Measurements from ENCODE around the gene LIG4.
A peak's percentile ranks its signal among the peaks of the same experiment; 100 is the strongest.

Gene LIG4

GRCh38 chr13:108215436-108215835, at the start of gene LIG4:
TSS of gene LIG4 (minus strand) at chr13:108215536. CDS start at chr13:108211268, 4,268 bp downstream.
- H3K9ac ChIP-seq (ENCODE audit: low read depth, low read length, poor library complexity, severe bottlenecking): peak within 1 kb of the TSS; percentile 79
- H2AFZ ChIP-seq (ENCODE audit: low read length): peak within 1 kb of the TSS; percentile 82
- peaks cover 19% of the 10 kb centered on the region for H4K20me1 ChIP-seq (ENCODE audit: insufficient read depth, low read length, poor library complexity, severe bottlenecking)
- peak within 1 kb of the TSS; percentile 100 for H3K4me2 ChIP-seq (ENCODE audit: low read depth, low read length, poor library complexity, severe bottlenecking)
- no peaks in the 10 kb centered on the region for H3K9me3 ChIP-seq (ENCODE audit: insufficient read depth, low read depth, low read length)
- no peaks in the 10 kb centered on the region for H3K36me3 ChIP-seq (ENCODE audit: insufficient read depth, low read length)
- H3K27me3 ChIP-seq (ENCODE audit: insufficient read depth, low read length, poor library complexity, severe bottlenecking): no peaks in the 10 kb centered on the region
- TF ChIP-seq CTCF (conservative IDR thresholded peaks at IDR 0.05; ENCODE audit: low read length): no peak
- no peak for TF ChIP-seq EZH2phosphoT487 (IDR thresholded peaks at IDR 0.05; ENCODE audit: borderline replicate concordance)
- peaks cover 49% of the 10 kb centered on the region for H3K4me1 ChIP-seq (ENCODE audit: insufficient read depth, low read length, poor library complexity, severe bottlenecking)
- no peaks in the 10 kb centered on the region for H3K9me2 ChIP-seq (replicated peaks; ENCODE audit: low read depth, low read length)
- 0 out of 2 replicates have a peak, but pooled peaks cover 5% of the 10 kb centered on the region for H3F3A ChIP-seq (ENCODE audit: low read depth)
- peak within 1 kb of the TSS; percentile 99 for H3K4me3 ChIP-seq (ENCODE audit: low read length, poor library complexity, severe bottlenecking)
- H3K79me2 ChIP-seq (ENCODE audit: insufficient read depth, low read length): peaks cover 44% of the 10 kb centered on the region

DNA sequence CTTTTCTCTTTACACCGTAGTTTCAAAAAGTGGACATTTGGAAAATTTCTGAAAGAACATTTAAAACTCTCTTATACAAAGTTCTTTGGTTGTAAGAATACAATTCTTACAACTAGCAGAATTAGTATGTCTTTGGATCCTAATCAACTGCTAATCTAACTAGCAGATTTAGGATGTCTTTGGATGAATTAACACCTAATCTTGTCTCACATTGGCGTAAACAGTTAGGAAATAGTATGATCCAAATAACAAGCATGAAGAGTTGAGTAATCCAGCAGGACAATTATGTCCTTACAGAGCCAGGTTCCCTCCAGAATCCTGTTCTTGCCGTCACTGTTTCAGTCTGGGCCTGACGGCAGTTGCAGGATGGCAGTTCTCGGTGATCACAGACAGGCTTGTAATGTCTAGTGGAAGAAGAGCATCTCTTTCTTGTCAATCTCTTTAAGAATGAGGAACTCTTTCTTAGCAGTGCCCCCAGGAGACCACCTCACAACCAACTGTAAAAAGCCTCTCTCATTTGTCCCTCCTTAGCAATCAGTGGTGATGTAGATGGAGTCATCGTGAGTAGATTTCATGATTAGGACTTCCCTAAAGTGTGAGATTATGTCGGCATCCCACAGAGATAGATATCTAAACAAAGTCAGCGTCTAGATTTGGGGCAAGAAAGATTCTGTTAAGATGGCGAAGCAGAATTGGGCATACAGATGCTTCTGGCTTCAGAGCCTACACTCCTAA, 48.5 kb upstream of the LIG4 start:
- H3K4me2 ChIP-seq (ENCODE audit: low read depth, low read length, poor library complexity, severe bottlenecking): no peak overlapping the region
- H3K4me3 ChIP-seq (ENCODE audit: low read length, poor library complexity, severe bottlenecking): no peak overlapping the region

DNA sequence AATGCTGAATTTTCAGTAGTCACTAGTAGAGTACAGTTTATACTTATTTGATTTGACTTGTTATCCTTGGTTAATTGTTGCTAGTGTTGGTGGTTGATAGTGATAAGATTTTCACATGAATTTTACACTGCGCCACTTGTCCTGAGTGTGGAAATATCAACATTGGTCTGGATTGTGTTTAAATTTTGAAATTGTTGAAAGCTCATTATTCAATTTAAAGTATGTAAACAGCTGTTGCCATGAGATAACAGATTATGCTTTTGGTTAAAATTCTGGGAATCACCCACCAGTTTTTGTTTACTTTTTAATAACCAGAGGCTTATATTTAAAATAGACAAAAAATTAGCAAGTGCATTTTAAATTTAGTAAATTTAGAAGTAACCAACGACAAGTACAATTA, 41.9 kb upstream of the LIG4 start:
- no peaks in the 10 kb centered on the region for H3K36me3 ChIP-seq (ENCODE audit: insufficient read depth, low read length)
- H3K4me3 ChIP-seq (ENCODE audit: low read length, poor library complexity, severe bottlenecking): no peak overlapping the region
- H3K4me1 ChIP-seq (ENCODE audit: insufficient read depth, low read length, poor library complexity, severe bottlenecking): no peaks in the 10 kb centered on the region
- no peak overlapping the region for H3K4me2 ChIP-seq (ENCODE audit: low read depth, low read length, poor library complexity, severe bottlenecking)
- H4K20me1 ChIP-seq (ENCODE audit: insufficient read depth, low read length, poor library complexity, severe bottlenecking): no peaks in the 10 kb centered on the region
- no peaks in the 10 kb centered on the region for H3K27me3 ChIP-seq (ENCODE audit: insufficient read depth, low read length, poor library complexity, severe bottlenecking)
- H3K9me3 ChIP-seq (ENCODE audit: insufficient read depth, low read depth, low read length): no peaks in the 10 kb centered on the region
- H3K9ac ChIP-seq (ENCODE audit: low read depth, low read length, poor library complexity, severe bottlenecking): no peak overlapping the region
- no peaks in the 10 kb centered on the region for H3K9me2 ChIP-seq (replicated peaks; ENCODE audit: low read depth, low read length)
- no peak overlapping the region for H2AFZ ChIP-seq (ENCODE audit: low read length)
- H3F3A ChIP-seq (ENCODE audit: low read depth): no peaks in the 10 kb centered on the region
- H3K79me2 ChIP-seq (ENCODE audit: insufficient read depth, low read length): no peaks in the 10 kb centered on the region
- TF ChIP-seq EZH2phosphoT487 (IDR thresholded peaks at IDR 0.05; ENCODE audit: borderline replicate concordance): no peak
- no peak for TF ChIP-seq CTCF (conservative IDR thresholded peaks at IDR 0.05; ENCODE audit: low read length)

More for the DNA sequence above, 48.5 kb upstream of the LIG4 start:
- Histone ChIP-seq H3K9me3 (ENCODE audit: insufficient read depth, low read depth, low read length) (no peaks in the 10 kb centered on the region), H3F3A (ENCODE audit: low read depth) (no peaks in the 10 kb centered on the region), H3K4me1 (ENCODE audit: insufficient read depth, low read length, poor library complexity, severe bottlenecking) (peaks cover 16% of the 10 kb centered on the region), H4K20me1 (ENCODE audit: insufficient read depth, low read length, poor library complexity, severe bottlenecking) (no peaks in the 10 kb centered on the region), H3K9me2 (replicated peaks; ENCODE audit: low read depth, low read length) (no peaks in the 10 kb centered on the region), H3K36me3 (ENCODE audit: insufficient read depth, low read length) (no peaks in the 10 kb centered on the region), H2AFZ (ENCODE audit: low read length) (no peak overlapping the region), H3K9ac (ENCODE audit: low read depth, low read length, poor library complexity, severe bottlenecking) (no peak overlapping the region), H3K27me3 (ENCODE audit: insufficient read depth, low read length, poor library complexity, severe bottlenecking) (no peaks in the 10 kb centered on the region), H3K79me2 (ENCODE audit: insufficient read depth, low read length) (no peaks in the 10 kb centered on the region)
- no peak for TF ChIP-seq EZH2phosphoT487 (IDR thresholded peaks at IDR 0.05; ENCODE audit: borderline replicate concordance)
- TF ChIP-seq CTCF (conservative IDR thresholded peaks at IDR 0.05; ENCODE audit: low read length): no peak

All from Loucy (cell line).